Effector CD8-positive, alpha-beta T cell (primary cell): ENCODE results near the gene CD320.

Experiments
- DNase-seq: peaks from one replicate; lab custom pipeline; 2025; lab: John Stamatoyannopoulos, UW

CD320 gene

DNA sequence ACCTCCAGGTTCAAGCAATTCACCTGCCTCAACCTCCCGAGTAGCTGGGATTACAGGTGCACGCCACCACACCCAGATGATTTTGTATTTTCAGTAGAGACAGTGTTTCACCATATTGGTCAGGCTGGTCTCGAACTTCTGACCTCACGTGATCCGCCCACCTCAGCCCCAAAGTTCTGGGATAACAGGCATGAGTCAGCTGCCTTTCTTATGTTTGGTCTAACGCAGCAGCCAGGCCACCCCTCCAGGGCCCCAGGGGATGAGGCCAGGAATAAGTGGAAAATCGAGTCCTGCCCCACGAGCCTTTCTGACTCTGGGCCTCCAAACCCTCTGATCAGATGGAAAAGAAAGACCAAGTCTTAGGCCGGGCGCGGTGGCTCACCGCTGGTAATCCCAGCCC, 54.5 kb downstream of the CD320 start:
- no peak for DNase-seq

GRCh38 chr19:8252922-8253589, 55.1 kb downstream of the CD320 start:
- DNase-seq = peak; percentile 80
